Neural progenitor cell (in vitro differentiated cells): ENCODE data around the gene FAM110A. TPM values are rescaled to one million over a fixed set of nuclear protein-coding genes. Genes with fewer than 3 reads are reported as not detected.

Experiments used
- DNase-seq: peaks from one replicate; pipeline ENCODE4 v3.0.0-alpha.2; 2016; ENCODE audit warnings: low spot score
- H2AFZ ChIP-seq: fragments of 200-600 bp; sonication (generic); replicated peaks from 2 replicates; pipeline ENCODE4 v1.6.1; 2016; ENCODE audit warnings: antibody characterized with exemption
- H3F3A ChIP-seq: fragments of 200-600 bp; sonication (generic); 2 replicates; pipeline ENCODE4 v1.6.1; 2016; ENCODE audit warnings: antibody characterized with exemption, low read depth
- H3K27ac ChIP-seq: fragments of 200-600 bp; sonication (generic); 2 replicates; pipeline ENCODE4 v1.5.1; 2016; ENCODE audit warnings: mild to moderate bottlenecking
- H3K27me3 ChIP-seq: fragments of 200-600 bp; sonication (generic); 2 replicates; pipeline ENCODE4 v1.6.1; 2016; ENCODE audit warnings: mild to moderate bottlenecking, moderate library complexity
- H3K36me3 ChIP-seq: fragments of 200-600 bp; sonication (generic); 2 replicates; pipeline ENCODE4 v1.5.1; 2016
- H3K4me1 ChIP-seq: fragments of 200-600 bp; sonication (generic); 2 replicates; pipeline ENCODE4 v1.6.1; 2016; ENCODE audit warnings: mixed run types
- H3K4me2 ChIP-seq: fragments of 200-600 bp; sonication (generic); 2 replicates; pipeline ENCODE4 v1.6.1; 2016
- H3K4me3 ChIP-seq: fragments of 200-600 bp; sonication (generic); 2 replicates; pipeline ENCODE4 v1.5.1; 2016
- H3K79me2 ChIP-seq: fragments of 200-600 bp; sonication (generic); 2 replicates; pipeline ENCODE4 v1.6.1; 2016; ENCODE audit warnings: low read depth
- H3K9ac ChIP-seq: fragments of 200-600 bp; sonication (generic); 2 replicates; pipeline ENCODE4 v1.6.1; 2016
- H3K9me3 ChIP-seq: fragments of 200-600 bp; sonication (generic); 2 replicates; pipeline ENCODE4 v1.5.1; 2016; ENCODE audit warnings: low read depth
- H4K20me1 ChIP-seq: fragments of 200-600 bp; sonication (generic); 2 replicates; pipeline ENCODE4 v1.6.1; 2016; ENCODE audit warnings: low read depth
- H3K27ac Mint-ChIP-seq: 3 replicates; pipeline ENCODE4 v1.8.0; 2021; ENCODE audit warnings: mixed read lengths
- H3K27me3 Mint-ChIP-seq: 2 replicates; pipeline ENCODE4 v1.8.0; 2022; ENCODE audit warnings: low read depth, mild to moderate bottlenecking, inconsistent platforms, moderate library complexity, mixed read lengths; ENCODE audit not compliant: insufficient read depth
- H3K36me3 Mint-ChIP-seq: 3 replicates; pipeline ENCODE4 v1.8.0; 2021; ENCODE audit warnings: mixed read lengths
- H3K4me1 Mint-ChIP-seq: 3 replicates; pipeline ENCODE4 v1.8.0; 2021; ENCODE audit warnings: mixed read lengths
- H3K4me3 Mint-ChIP-seq: 3 replicates; pipeline ENCODE4 v1.8.0; 2021; ENCODE audit warnings: mild to moderate bottlenecking, moderate library complexity, mixed read lengths
- H3K9me3 Mint-ChIP-seq: 3 replicates; pipeline ENCODE4 v1.8.0; 2020; ENCODE audit warnings: mixed read lengths
- CTCF ChIP-seq: fragments of 200-600 bp; sonication (generic); IDR thresholded peaks from 2 replicates; pipeline ENCODE4 v1.5.1; 2017; ENCODE audit warnings: antibody characterized with exemption, mild to moderate bottlenecking
- EZH2 ChIP-seq: fragments of 200-600 bp; sonication (generic); IDR thresholded peaks from 2 replicates; pipeline ENCODE4 v1.6.1; 2017; ENCODE audit warnings: antibody characterized with exemption, mild to moderate bottlenecking, moderate library complexity
- EZH2phosphoT487 ChIP-seq: fragments of 200-600 bp; sonication (generic); IDR thresholded peaks from 2 replicates; pipeline ENCODE4 v1.6.1; 2017; ENCODE audit warnings: antibody characterized with exemption
- total RNA-seq: library from RNA; depleted of rRNA; stranded (reverse); fragments of >200 nt; gene quantifications from 2 replicates; pipeline ENCODE4 v1.2.3, GENCODE V29; 2015; ENCODE audit warnings: low replicate concordance

Gene FAM110A
- total RNA-seq, 1 donor from 2014 or later: 2.9 TPM

- no peaks in the 10 kb centered on the region for H3K36me3 ChIP-seq
- no peak overlapping the region for H2AFZ ChIP-seq
- no peak overlapping the region for H3K9ac ChIP-seq
- H3K4me3 ChIP-seq: no peak overlapping the region
- DNase-seq: no peak
- H3K4me1 ChIP-seq: peaks cover 16% of the 10 kb centered on the region
- no peaks in the 10 kb centered on the region for H3K27me3 ChIP-seq
- H3K4me2 ChIP-seq: no peak overlapping the region
- H3K79me2 ChIP-seq: no peaks in the 10 kb centered on the region
- TF ChIP-seq EZH2phosphoT487: no peak
- TF ChIP-seq CTCF: no peak
- TF ChIP-seq EZH2: no peak
- no peaks in the 10 kb centered on the region for H3K9me3 ChIP-seq
- H4K20me1 ChIP-seq: no peaks in the 10 kb centered on the region
- Mint-ChIP-seq H3K9me3 (no peaks in the 10 kb centered on the region), H3K4me1 (no peaks in the 10 kb centered on the region), H3K27me3 (peaks cover 5% of the 10 kb centered on the region), H3K4me3 (no peak overlapping the region), H3K36me3 (no peaks in the 10 kb centered on the region), H3K27ac (no peak overlapping the region)
- H3F3A ChIP-seq: peaks cover 6% of the 10 kb centered on the region
- H3K27ac ChIP-seq: no peak overlapping the region
Observed at GRCh38 chr20:865440-865839, 31.9 kb downstream of the FAM110A start.

GRCh38 chr20:868279-868678, 34.8 kb downstream of the FAM110A start:
- no peak for DNase-seq

DNA sequence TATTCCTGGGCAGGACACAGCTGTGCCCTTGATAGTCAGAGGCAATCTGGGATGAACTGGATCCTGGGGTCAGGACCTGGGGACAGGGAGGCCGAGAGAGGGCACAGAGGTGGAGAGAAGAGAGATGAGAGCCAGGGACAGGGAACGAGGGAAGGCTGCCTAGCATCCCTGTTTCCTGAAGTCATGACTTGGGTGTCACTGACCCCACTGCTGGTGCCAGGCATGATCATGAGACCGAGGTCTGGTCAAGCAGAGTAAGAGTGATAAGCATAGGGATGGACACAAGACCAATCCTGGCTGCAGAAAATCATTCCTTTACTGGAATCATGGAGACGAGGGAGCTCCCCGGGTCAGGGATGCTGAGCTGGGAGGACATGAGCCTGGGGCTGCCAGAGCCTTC, 36.1 kb downstream of the FAM110A start:
- no peaks in the 10 kb centered on the region for H3K79me2 ChIP-seq
- no peaks in the 10 kb centered on the region for H3K36me3 Mint-ChIP-seq
- H3K4me1 Mint-ChIP-seq: peaks cover 2% of the 10 kb centered on the region
- H3K4me3 ChIP-seq: no peak overlapping the region
- DNase-seq: no peak
- no peaks in the 10 kb centered on the region for H4K20me1 ChIP-seq
- no peaks in the 10 kb centered on the region for H3K9me3 Mint-ChIP-seq
- H3K9me3 ChIP-seq: no peaks in the 10 kb centered on the region
- no peaks in the 10 kb centered on the region for H3K27me3 Mint-ChIP-seq
- no peaks in the 10 kb centered on the region for H3F3A ChIP-seq
- H3K9ac ChIP-seq: no peak overlapping the region
- H3K4me3 Mint-ChIP-seq: no peak overlapping the region
- no peak overlapping the region for H2AFZ ChIP-seq
- TF ChIP-seq CTCF: no peak
- no peaks in the 10 kb centered on the region for H3K27me3 ChIP-seq
- peaks cover under 1% of the 10 kb centered on the region for H3K4me1 ChIP-seq
- no peaks in the 10 kb centered on the region for H3K36me3 ChIP-seq
- no peak overlapping the region for H3K27ac ChIP-seq
- no peak overlapping the region for H3K27ac Mint-ChIP-seq
- H3K4me2 ChIP-seq: no peak overlapping the region

More at GRCh38 chr20:868279-868678, 34.8 kb downstream of the FAM110A start:
- Histone ChIP-seq H3K9me3 (no peaks in the 10 kb centered on the region), H3K27ac (no peak overlapping the region), H3F3A (peaks cover 6% of the 10 kb centered on the region), H3K4me2 (no peak overlapping the region), H3K36me3 (no peaks in the 10 kb centered on the region), H4K20me1 (no peaks in the 10 kb centered on the region), H2AFZ (no peak overlapping the region), H3K4me1 (peaks cover 14% of the 10 kb centered on the region), H3K79me2 (no peaks in the 10 kb centered on the region), H3K4me3 (no peak overlapping the region), H3K27me3 (no peaks in the 10 kb centered on the region), H3K9ac (no peak overlapping the region)
- Mint-ChIP-seq H3K4me1 (peaks cover 1% of the 10 kb centered on the region), H3K9me3 (no peaks in the 10 kb centered on the region), H3K36me3 (no peaks in the 10 kb centered on the region), H3K27ac (no peak overlapping the region), H3K4me3 (no peak overlapping the region), H3K27me3 (no peaks in the 10 kb centered on the region)
- TF ChIP-seq EZH2 (no peak), CTCF (no peak), EZH2phosphoT487 (no peak)

DNA sequence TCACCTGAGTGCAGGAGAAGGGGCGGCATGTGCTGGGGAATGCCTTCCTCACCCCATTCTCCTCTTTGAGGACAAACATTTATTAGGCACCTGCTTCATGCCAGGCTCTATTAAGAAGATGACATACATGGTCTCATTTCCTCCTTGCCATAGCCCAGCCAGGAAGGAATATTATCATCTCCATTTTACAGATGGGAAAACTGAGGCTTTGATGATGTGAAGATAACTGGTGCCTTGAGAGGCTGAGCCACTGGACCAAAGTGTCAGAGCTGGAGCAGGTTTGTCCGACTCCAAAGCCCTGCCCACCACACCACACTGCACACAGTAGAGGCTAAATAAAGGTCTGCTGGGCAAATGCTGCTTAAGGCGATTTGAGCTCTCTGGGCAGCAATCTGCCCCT, 37.2 kb downstream of the FAM110A start:
- Histone ChIP-seq H3K27ac (no peak overlapping the region), H3K4me3 (no peak overlapping the region), H3K27me3 (no peaks in the 10 kb centered on the region), H3K79me2 (no peaks in the 10 kb centered on the region), H3K9me3 (no peaks in the 10 kb centered on the region), H3F3A (no peaks in the 10 kb centered on the region), H4K20me1 (no peaks in the 10 kb centered on the region), H3K4me2 (no peak overlapping the region), H3K4me1 (no peaks in the 10 kb centered on the region), H2AFZ (no peak overlapping the region), H3K9ac (no peak overlapping the region), H3K36me3 (no peaks in the 10 kb centered on the region)
- Mint-ChIP-seq H3K4me1 (peaks cover 2% of the 10 kb centered on the region), H3K27ac (no peak overlapping the region), H3K36me3 (no peaks in the 10 kb centered on the region), H3K9me3 (no peaks in the 10 kb centered on the region), H3K27me3 (no peaks in the 10 kb centered on the region), H3K4me3 (no peak overlapping the region)
- TF ChIP-seq EZH2 (no peak), EZH2phosphoT487 (no peak), CTCF (no peak)
- no peak for DNase-seq
